ENCODE data around the gene PKD1L1. TPM values are rescaled to one million over a fixed set of nuclear protein-coding genes. Genes with fewer than 3 reads are reported as not detected.

PKD1L1 gene
- total RNA-seq, 1 donor from 2014 or later, result 1.1 TPM

GRCh38 chr7:47811632-47812380, 136.5 kb downstream of the PKD1L1 start:
- no peak for DNase-seq (ENCODE audit: low spot score)
- Mint-ChIP-seq H3K27ac (no peak overlapping the region), H3K36me3 (ENCODE audit: low read depth) (no peaks in the 10 kb centered on the region), H3K4me3 (ENCODE audit: low read depth) (no peak overlapping the region), H3K9me3 (no peaks in the 10 kb centered on the region), H3K4me1 (ENCODE audit: low read depth) (no peaks in the 10 kb centered on the region), H3K27me3 (ENCODE audit: low read depth) (no peaks in the 10 kb centered on the region)
- intact Hi-C loops (cut with micrococcal nuclease), result no loop called here

- no peaks in the 10 kb centered on the region for H3K27me3 Mint-ChIP-seq (ENCODE audit: low read depth)
- DNase-seq (ENCODE audit: low spot score), result no peak
- no peaks in the 10 kb centered on the region for H3K36me3 Mint-ChIP-seq (ENCODE audit: low read depth)
- no peak overlapping the region for H3K4me3 Mint-ChIP-seq (ENCODE audit: low read depth)
- intact Hi-C loops (cut with micrococcal nuclease), result no loop called here
- H3K9me3 Mint-ChIP-seq, result no peaks in the 10 kb centered on the region
- no peaks in the 10 kb centered on the region for H3K4me1 Mint-ChIP-seq (ENCODE audit: low read depth)
- no peak overlapping the region for H3K27ac Mint-ChIP-seq
Observed at GRCh38 chr7:47809387-47809786, 138.9 kb downstream of the PKD1L1 start.

DNA sequence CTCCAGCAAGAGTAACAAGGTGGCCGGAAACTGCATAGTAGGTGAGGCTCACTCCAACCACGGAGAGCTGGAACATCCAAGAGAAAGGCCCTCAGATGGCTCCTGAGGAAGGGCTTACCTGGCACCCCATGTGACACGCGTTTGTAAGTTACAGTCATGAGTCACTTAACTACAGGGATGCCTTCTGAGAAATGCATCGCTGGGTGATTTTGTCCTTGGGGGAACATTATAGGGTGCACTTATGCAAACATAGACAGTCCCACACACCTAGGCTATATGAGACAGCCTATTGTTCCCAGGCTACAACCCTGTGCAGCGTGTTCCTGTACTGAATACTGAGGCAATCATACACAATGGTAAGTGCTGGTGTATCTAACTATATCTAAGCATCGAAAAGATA, 139.9 kb downstream of the PKD1L1 start:
- intact Hi-C loops (cut with micrococcal nuclease), result no loop called here
- H3K27ac Mint-ChIP-seq, result no peak overlapping the region
- no peaks in the 10 kb centered on the region for H3K4me1 Mint-ChIP-seq (ENCODE audit: low read depth)
- H3K27me3 Mint-ChIP-seq (ENCODE audit: low read depth), result no peaks in the 10 kb centered on the region
- H3K4me3 Mint-ChIP-seq (ENCODE audit: low read depth), result no peak overlapping the region
- no peak for DNase-seq (ENCODE audit: low spot score)
- H3K9me3 Mint-ChIP-seq, result no peaks in the 10 kb centered on the region
- no peaks in the 10 kb centered on the region for H3K36me3 Mint-ChIP-seq (ENCODE audit: low read depth)

DNA sequence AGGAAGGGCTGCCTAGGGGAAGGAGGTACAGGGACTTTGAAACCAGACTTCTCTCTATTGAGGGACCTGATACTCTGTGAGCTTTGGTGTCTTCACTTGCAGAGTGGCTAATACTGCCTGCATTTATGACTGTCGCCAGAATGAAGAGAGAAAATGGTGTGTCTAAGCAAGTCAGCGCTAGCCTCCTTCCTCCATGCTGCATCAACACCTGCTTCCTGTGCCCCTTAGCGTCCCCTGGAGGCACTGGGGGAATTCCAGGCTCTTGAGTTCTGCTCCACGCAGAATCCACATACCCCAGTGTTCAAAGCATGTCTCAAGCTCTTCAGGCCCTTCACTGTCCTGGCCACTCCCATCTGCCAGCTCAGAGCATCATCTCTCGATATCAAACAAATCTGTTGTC, 140.5 kb downstream of the PKD1L1 start:
- H3K9me3 Mint-ChIP-seq, result no peaks in the 10 kb centered on the region
- no peak overlapping the region for H3K4me3 Mint-ChIP-seq (ENCODE audit: low read depth)
- DNase-seq (ENCODE audit: low spot score), result no peak
- H3K36me3 Mint-ChIP-seq (ENCODE audit: low read depth), result no peaks in the 10 kb centered on the region
- intact Hi-C loops (cut with micrococcal nuclease), result no loop called here
- no peaks in the 10 kb centered on the region for H3K27me3 Mint-ChIP-seq (ENCODE audit: low read depth)
- H3K4me1 Mint-ChIP-seq (ENCODE audit: low read depth), result no peaks in the 10 kb centered on the region
- no peak overlapping the region for H3K27ac Mint-ChIP-seq

- DNase-seq (ENCODE audit: low spot score), result no peak
- Mint-ChIP-seq H3K9me3 (no peaks in the 10 kb centered on the region), H3K4me3 (ENCODE audit: low read depth) (no peak overlapping the region), H3K36me3 (ENCODE audit: low read depth) (no peaks in the 10 kb centered on the region), H3K27me3 (ENCODE audit: low read depth) (no peaks in the 10 kb centered on the region), H3K4me1 (ENCODE audit: low read depth) (no peaks in the 10 kb centered on the region), H3K27ac (no peak overlapping the region)
- intact Hi-C loops (cut with micrococcal nuclease), result no loop called here
Observed at GRCh38 chr7:47807126-47807525, 141.1 kb downstream of the PKD1L1 start.

DNA sequence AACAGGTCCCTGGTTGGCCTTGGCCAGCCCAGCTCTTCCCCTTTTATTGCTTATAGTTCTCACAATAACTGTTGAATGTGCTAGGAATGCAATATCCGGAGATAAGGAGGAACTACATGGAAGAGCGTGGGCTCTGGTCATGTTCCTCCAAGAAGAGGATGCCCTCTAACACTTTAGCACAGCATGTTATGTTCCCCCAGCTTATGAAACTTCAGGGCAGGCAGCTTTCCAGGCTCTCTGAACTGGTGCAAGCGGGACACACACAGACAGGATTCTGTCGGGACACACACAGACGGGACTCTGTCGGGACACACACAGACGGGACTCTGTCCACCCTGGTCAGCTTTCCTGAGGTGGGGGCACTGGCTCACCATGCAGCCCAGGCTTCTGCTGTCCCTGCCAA, 141.6 kb downstream of the PKD1L1 start:
- H3K36me3 Mint-ChIP-seq (ENCODE audit: low read depth), result no peaks in the 10 kb centered on the region
- H3K9me3 Mint-ChIP-seq, result no peaks in the 10 kb centered on the region
- H3K4me3 Mint-ChIP-seq (ENCODE audit: low read depth), result no peak overlapping the region
- H3K4me1 Mint-ChIP-seq (ENCODE audit: low read depth), result no peaks in the 10 kb centered on the region
- intact Hi-C loops (cut with micrococcal nuclease), result no loop called here
- no peak for DNase-seq (ENCODE audit: low spot score)
- H3K27me3 Mint-ChIP-seq (ENCODE audit: low read depth), result no peaks in the 10 kb centered on the region
- H3K27ac Mint-ChIP-seq, result no peak overlapping the region

GRCh38 chr7:47804767-47805545, 143.3 kb downstream of the PKD1L1 start:
- H3K36me3 Mint-ChIP-seq (ENCODE audit: low read depth), result no peaks in the 10 kb centered on the region
- no peak overlapping the region for H3K4me3 Mint-ChIP-seq (ENCODE audit: low read depth)
- no peak overlapping the region for H3K27ac Mint-ChIP-seq
- H3K9me3 Mint-ChIP-seq, result no peaks in the 10 kb centered on the region
- no peaks in the 10 kb centered on the region for H3K27me3 Mint-ChIP-seq (ENCODE audit: low read depth)
- no peak for DNase-seq (ENCODE audit: low spot score)
- intact Hi-C loops (cut with micrococcal nuclease), result no loop called here
- no peaks in the 10 kb centered on the region for H3K4me1 Mint-ChIP-seq (ENCODE audit: low read depth)

DNA sequence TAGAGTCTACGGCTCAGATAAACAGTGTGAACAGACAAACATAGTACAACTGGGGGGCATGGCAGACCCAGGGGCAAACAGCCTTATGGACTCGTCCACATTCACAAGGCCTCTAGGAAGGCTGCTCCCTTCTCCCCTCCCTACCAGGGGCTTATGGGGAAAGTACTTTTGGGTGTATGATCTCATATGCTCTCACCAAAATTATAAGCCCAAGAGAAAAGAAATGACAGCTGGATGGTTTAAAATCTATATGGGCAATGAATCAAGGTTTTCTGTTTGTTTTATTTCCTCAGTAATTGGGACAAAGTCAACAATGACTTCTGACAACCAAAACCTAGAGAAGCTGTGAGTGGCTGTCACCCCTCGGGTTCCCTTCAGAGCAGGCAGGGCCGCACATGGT, 144.4 kb downstream of the PKD1L1 start:
- Mint-ChIP-seq H3K4me3 (ENCODE audit: low read depth) (no peak overlapping the region), H3K9me3 (no peaks in the 10 kb centered on the region), H3K27ac (no peak overlapping the region), H3K4me1 (ENCODE audit: low read depth) (no peaks in the 10 kb centered on the region), H3K27me3 (ENCODE audit: low read depth) (no peaks in the 10 kb centered on the region), H3K36me3 (ENCODE audit: low read depth) (no peaks in the 10 kb centered on the region)
- intact Hi-C loops (cut with micrococcal nuclease), result no loop called here
- DNase-seq (ENCODE audit: low spot score), result no peak

- Mint-ChIP-seq H3K4me3 (ENCODE audit: low read depth) (no peak overlapping the region), H3K36me3 (ENCODE audit: low read depth) (no peaks in the 10 kb centered on the region), H3K4me1 (ENCODE audit: low read depth) (no peaks in the 10 kb centered on the region), H3K27me3 (ENCODE audit: low read depth) (no peaks in the 10 kb centered on the region), H3K9me3 (no peaks in the 10 kb centered on the region), H3K27ac (no peak overlapping the region)
- DNase-seq (ENCODE audit: low spot score), result no peak
- intact Hi-C loops (cut with micrococcal nuclease), result no loop called here
Observed at GRCh38 chr7:47803025-47803424, 145.2 kb downstream of the PKD1L1 start.

GRCh38 chr7:47801423-47801822, 146.8 kb downstream of the PKD1L1 start:
- no peak overlapping the region for H3K27ac Mint-ChIP-seq
- intact Hi-C loops (cut with micrococcal nuclease), result no loop called here
- H3K4me3 Mint-ChIP-seq (ENCODE audit: low read depth), result no peak overlapping the region
- H3K4me1 Mint-ChIP-seq (ENCODE audit: low read depth), result no peaks in the 10 kb centered on the region
- H3K27me3 Mint-ChIP-seq (ENCODE audit: low read depth), result no peaks in the 10 kb centered on the region
- H3K36me3 Mint-ChIP-seq (ENCODE audit: low read depth), result no peaks in the 10 kb centered on the region
- no peaks in the 10 kb centered on the region for H3K9me3 Mint-ChIP-seq
- DNase-seq (ENCODE audit: low spot score), result no peak

DNA sequence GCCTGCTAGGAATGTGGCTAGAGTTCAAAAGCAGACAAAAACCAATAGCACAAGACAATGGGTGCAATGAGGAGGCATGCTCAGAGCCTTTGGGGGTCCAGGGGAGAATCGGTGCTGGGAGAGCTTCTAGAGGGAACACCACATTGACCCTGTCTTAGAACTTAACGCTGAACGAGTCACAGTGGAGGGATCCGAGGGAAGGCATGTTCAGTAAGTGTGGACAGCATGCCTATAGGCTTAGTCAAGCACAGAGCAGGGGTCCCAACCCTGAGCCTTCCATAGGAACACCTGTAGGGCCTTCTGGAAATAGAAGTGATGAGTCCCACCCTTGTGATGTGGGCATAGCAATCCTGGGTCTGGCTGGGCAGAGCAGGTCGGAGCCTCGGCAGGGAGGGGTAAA, 148.7 kb downstream of the PKD1L1 start:
- intact Hi-C loops (cut with micrococcal nuclease), result no loop called here
- no peak overlapping the region for H3K27ac Mint-ChIP-seq
- no peaks in the 10 kb centered on the region for H3K36me3 Mint-ChIP-seq (ENCODE audit: low read depth)
- H3K4me3 Mint-ChIP-seq (ENCODE audit: low read depth), result no peak overlapping the region
- DNase-seq (ENCODE audit: low spot score), result no peak
- no peaks in the 10 kb centered on the region for H3K4me1 Mint-ChIP-seq (ENCODE audit: low read depth)
- H3K27me3 Mint-ChIP-seq (ENCODE audit: low read depth), result no peaks in the 10 kb centered on the region
- no peaks in the 10 kb centered on the region for H3K9me3 Mint-ChIP-seq

DNA sequence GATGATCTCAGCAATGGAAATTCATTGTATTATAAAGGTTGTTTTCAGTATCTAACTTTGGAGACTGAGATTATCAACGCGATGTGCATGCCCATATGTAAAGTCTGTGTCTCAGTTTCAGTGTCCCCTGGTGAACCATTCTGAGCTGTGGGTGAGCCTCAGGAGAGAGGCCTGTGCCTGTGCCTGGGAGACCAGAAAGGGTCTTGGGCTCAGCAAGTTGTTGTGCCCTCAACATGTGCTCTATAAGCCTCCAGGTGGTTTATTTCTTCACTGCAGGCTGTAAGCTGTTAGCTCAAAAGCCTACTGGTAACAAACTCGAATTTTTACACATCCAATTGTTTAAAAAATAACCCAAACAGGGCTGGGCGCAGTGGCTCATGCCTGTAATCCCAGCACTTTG, 151.9 kb downstream of the PKD1L1 start:
- no peak overlapping the region for H3K4me3 Mint-ChIP-seq (ENCODE audit: low read depth)
- no peaks in the 10 kb centered on the region for H3K27me3 Mint-ChIP-seq (ENCODE audit: low read depth)
- H3K4me1 Mint-ChIP-seq (ENCODE audit: low read depth), result no peaks in the 10 kb centered on the region
- H3K27ac Mint-ChIP-seq, result no peak overlapping the region
- no peak for DNase-seq (ENCODE audit: low spot score)
- intact Hi-C loops (cut with micrococcal nuclease), result no loop called here
- H3K36me3 Mint-ChIP-seq (ENCODE audit: low read depth), result no peaks in the 10 kb centered on the region
- no peaks in the 10 kb centered on the region for H3K9me3 Mint-ChIP-seq

- H3K36me3 Mint-ChIP-seq (ENCODE audit: low read depth), result no peaks in the 10 kb centered on the region
- no peaks in the 10 kb centered on the region for H3K9me3 Mint-ChIP-seq
- H3K27ac Mint-ChIP-seq, result no peak overlapping the region
- no peaks in the 10 kb centered on the region for H3K4me1 Mint-ChIP-seq (ENCODE audit: low read depth)
- no peaks in the 10 kb centered on the region for H3K27me3 Mint-ChIP-seq (ENCODE audit: low read depth)
- intact Hi-C loops (cut with micrococcal nuclease), result no loop called here
- no peak for DNase-seq (ENCODE audit: low spot score)
- no peak overlapping the region for H3K4me3 Mint-ChIP-seq (ENCODE audit: low read depth)
Observed at GRCh38 chr7:47795631-47796030, 152.6 kb downstream of the PKD1L1 start.
